OCI-M1 (cell line): Measurements from ENCODE around the gene SEMA3C.
A peak's percentile ranks its signal among the peaks of the same experiment; 100 is the strongest.

Experiments
- DNase-seq: peaks from one replicate; lab custom pipeline; 2025; lab: John Stamatoyannopoulos, UW

SEMA3C gene

DNA sequence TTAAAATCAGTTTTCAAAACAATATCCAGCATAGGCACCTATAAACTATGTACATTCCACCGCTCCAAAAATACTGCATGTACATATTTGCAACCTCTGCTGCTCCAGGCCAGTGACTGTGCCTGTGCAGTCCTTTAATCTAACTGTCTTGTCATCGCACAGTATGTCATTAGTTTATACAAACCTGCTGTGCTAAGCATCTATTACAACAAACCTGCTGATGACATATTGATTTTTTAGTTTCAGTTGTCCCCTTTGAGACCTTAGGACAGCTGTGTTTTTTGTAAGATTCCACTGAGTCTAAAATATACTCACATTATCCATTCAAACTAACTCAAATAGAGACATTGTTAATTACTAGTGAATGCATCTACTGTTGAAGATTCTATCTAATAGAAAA lies 33.1 kb downstream of the SEMA3C start:
- DNase-seq = no peak

DNA sequence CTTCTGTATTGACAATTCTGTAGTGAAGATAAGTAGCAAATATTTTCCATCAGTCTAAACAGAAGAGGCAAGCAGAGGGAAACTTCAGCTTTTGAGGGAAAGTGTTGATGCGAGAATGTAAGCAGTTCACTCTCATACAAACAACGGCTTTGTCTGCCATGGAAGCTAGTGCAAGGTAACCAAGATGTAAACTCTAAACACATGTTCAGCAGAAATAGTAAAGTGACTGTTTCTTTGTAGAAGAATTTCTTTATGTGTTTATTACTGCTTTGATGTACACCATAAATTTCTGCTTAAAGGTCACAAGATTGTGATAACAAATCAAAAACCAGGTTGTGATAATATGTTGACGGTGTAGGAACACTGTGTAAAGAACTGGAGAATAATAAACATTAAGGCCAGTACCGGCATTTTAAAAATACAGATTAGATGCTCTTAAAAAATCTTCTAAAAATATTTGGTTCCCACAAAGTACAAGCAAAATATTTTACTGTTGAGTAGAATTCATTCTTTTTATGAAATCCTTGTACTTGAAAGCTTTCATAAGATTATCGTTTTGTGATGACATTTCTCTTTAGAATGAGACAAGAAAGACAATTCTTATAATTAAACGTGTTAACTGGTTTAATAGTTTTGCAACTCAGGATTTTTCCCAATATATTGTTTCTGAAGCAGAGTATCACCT lies 34.2 kb downstream of the SEMA3C start:
- no peak for DNase-seq

DNA sequence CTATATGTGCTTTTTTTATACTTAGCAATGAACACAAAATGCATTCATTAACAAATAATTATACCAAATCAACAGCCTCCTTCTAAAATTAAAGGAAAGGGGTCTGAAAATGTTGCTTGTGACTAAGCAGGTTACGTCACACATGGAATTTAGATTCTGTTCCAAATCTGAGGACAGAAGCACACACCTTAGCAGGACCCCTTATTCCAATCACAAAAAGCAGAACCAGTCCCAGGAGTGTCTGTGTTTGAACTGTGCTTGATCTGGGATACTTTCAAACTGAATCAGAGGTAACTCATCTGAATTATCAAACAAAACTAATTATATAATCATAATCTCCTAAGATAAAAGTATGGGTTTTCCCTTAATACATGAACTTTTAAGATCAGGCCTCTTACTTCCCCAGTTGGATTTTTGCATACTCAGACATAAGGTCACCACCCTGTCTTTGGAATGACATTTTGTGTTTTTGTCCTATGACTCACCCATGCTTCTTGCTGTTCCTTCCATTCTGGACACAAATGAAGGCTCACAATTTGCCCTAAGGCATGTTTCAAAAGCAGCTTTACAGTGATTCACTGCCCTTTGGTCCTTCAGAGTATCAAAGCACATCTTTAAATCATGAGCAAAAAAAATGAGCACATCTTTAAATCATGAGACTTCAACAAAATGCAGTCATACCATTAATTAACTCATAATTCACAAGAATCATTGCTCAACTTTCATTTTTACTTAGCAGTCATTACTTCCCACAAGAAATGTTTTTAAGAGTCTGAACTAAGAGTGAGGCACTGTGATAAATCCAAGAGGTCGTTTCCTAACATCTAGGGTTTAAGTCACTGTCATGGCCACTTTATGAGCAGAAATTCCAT lies 35.5 kb downstream of the SEMA3C start:
- DNase-seq = peak; percentile 88

DNA sequence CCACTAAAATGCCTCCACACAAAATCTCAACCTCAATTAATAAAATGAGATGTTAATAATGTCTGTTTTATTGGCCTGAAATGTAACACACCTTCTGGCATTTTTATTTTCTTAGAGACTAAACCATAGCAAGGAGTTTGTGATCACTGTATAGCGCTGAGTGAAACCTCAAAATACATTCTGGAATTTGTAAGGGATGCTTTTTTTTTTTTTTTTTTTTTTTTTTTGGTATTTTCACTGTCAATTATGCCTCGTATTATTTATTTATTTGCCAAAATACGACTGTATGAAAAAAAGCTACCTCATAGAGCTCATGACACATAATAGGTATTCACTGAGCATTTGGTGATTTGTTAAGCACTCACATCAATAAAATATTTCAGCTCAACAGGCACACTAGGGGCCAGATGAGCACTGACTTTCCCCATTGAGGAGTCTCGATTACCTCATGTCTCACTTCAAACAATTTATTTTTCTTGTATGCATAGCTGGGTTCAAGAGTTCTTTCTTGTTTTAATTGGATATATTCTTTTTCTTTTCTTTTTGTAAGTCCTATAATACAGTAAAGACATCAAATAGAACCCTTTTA lies 36.5 kb downstream of the SEMA3C start:
- DNase-seq = no peak

DNA sequence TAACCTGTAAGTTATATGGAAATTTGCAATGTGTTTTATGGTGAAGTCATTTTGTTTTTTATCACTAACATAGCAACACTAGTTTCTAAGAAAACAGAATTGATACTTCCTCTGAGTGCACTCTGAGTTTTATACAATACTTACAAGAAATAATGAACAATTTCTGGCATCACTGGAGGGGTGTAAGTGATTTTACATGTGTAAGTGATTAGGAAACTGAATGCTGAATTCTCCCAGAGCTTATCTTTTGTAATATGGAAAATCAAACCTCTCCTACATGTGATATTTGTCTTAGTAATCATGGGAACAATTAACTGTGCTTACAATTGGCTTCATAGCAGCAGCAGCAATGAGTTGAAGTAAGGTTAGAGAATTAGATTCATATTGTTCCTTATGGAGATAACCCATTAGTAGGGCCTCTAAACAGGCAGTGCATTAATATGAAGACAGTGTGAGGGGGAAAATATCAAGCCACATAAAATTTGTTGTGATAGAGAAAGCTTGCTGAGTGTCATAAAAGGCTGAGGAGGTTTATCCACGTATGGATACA lies 37.4 kb downstream of the SEMA3C start:
- DNase-seq = no peak

DNA sequence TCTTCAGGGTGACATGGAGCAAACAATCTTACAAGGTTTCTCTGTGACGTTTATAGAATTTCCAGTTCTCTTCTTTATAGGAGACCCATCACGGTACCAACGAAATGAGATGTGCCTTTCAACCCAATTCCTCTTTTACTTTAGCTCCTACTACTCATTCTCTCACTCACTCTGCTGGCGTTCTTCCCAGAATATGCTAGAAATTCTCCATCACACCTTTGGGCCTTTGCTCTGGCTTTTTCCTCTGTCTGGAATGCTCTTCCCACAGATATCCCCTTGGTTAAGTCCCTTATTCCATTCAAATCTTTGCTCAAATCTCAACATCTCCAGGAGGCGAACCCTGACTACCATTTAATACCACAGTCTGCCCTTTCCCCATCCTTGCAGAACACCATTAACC lies 39.0 kb downstream of the SEMA3C start:
- no peak for DNase-seq

DNA sequence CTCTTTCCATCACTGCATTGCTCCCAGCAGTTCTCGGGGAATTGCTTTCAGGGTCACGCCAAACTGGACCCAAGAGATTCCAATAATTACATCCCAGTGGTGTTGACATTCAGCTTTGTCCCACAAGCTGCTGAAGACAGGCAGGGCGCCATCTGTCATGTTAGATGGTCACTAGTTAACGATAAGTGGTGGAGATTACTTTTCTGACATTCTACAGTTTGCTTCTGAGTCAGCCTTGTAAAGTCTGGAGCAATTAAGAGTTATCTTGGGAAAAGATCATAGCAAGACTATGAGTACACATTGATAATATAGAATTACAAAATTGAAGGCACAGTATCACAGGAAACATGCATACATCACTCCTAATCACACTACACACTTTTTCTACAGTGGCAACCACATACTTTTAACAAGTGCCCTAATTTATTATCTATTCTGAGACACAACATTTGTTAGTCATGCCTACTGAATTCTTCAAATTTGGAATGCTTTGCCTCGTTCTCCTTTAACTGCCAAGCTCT lies 41.9 kb downstream of the SEMA3C start:
- DNase-seq = peak; percentile 72

DNA sequence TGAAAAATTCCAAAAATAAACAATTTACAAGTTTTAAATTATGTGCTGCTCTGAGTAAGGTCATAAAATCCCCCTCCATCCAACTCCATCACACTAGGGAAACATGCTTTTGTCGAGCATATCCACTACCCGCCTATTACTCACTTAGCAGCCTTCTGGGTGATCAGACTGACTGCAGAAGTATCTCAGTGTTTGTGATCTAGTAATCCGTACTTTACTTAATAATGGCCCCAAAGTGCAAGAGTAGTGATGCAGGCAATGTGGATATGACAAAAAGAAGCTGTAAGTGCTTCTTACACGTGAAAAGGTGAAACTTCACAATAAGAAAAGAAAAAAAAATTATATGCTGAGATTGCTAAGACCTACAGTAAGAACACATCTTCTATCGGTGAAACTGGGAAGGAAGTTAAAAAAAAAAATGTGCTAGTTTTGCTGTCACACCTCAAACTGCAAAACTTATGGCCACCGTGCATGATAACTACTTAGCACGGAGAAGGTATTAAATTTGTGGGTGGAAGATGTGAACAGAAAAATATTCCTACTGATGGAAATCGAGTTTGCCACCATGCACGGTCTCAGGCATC lies 43.2 kb downstream of the SEMA3C start:
- no peak for DNase-seq

DNA sequence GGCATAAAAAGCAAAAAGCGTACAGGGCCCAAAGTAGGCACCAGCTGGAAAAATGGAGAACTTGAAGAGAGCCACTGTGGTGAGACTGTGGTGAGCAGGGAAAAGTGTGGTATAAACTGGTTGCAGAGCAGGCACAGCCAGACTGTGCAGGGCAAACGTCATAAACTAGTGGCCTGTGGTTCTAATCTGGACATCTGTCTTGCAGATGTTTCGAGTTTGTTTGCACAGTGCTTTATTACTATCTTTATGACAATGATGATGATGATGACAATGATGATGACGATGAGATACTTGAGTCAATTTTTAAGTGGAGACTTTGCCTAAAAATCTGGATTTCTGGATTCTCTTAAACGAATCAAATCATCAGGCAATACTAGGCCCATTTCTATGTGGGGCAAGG lies 45.7 kb downstream of the SEMA3C start:
- no peak for DNase-seq

DNA sequence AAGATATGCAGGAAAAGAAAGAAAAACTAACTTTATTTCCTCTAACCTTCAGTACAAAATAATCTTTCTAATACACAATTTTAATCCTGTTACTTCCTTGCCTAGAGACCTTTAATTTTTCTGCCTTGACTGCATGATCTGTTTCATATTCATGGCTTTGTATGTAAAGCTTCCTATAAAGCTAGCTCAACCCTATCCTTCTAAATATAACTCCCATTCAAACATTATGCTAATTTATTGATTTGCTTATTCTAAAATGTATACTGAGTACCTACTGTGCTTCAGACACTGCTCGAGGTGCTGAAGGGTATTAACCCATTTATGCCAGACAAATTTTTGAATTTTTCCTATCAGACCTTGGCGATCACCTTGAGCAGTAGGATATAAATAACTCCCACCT lies 47.6 kb downstream of the SEMA3C start:
- DNase-seq = no peak

DNA sequence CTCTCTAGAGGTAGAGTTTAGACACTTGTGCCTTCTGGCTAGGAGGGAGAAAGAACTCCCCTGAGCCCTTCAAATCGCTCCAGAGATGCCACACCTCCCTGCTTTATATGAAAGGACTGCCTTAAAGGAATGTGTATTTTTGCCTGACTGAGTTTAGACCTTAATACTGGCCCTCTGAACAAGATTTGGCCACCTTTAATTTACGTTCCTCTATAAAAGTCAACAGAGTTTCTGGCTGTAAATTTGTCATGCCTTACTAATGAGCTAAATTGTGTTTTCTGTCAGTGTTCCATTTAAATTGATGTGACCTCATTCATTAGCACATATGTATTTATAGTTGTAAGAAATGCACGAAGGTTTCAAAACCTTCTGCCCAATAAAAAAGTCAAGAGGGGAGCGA lies 48.0 kb downstream of the SEMA3C start:
- DNase-seq = no peak

DNA sequence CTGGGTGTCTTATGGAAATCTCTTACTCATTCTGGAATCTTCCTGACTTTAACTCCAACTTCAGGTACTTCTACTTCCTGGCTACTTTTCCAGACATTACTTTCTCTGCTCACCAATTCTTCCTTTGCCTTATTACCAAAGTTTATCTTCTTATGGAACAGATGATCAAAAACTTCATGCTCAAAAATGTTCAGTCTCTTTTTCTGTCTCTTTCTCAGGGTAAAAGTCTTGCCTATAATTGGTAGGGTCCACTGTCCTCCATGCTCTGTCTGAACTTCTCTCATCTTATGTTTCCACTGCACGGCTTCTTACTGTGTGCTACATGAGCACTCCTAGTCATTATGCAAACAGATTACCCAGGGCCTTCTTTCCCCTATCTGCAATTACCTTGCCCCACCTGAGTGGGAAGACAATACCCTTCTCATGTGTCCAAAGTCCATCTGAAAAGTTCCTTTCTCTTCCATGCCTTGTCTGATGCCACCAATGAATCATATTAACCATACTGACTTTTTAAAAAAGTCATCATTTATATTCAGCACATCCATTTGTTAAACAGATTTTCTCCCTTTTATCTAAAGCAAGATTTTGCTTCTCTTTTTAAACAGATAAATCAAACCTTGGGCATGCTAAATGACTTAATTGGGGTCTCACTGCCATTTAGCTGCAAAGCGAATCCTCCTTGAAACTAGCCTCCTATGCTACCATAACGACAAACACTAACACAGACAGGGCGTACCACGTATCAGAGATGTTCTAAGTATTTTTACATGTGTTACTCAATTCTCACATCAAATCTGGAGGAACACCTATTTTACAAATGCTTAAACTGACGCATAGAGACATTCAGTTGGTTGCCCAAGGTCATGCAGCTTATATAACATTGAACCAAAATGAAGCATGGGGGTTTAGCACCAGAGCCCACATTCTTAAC lies 48.8 kb downstream of the SEMA3C start:
- no peak for DNase-seq

DNA sequence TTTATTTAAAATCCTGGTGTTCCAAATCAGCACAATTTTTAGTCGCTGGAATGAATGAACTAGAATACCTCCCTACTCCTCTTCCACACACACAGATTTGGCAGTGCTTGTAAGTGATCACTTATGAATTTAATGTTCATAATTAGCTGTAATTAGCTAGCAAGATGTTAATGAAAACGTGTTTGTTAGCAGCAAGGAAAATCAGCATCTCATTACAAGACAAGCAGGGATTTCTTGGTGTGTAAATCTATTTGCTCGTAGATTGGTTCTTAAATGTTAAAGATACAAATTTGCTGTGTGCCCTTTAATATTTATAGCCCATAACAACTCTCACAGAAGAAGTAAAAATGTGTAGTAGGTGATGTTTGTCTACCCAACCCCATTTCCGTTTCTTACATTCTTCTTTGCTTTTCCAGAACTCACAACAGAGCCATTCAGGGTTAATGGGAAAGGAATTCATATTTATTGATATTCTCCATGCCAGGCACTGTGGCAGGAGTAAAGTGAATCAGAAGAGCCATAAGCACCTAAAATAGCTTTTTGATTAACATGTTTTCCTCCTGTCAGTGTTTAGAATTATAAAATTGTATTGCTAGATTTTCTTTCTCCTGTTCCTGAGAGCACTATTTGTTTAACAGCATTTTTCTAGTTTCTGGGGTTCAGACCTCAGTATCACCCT lies 49.6 kb downstream of the SEMA3C start:
- DNase-seq = no peak

DNA sequence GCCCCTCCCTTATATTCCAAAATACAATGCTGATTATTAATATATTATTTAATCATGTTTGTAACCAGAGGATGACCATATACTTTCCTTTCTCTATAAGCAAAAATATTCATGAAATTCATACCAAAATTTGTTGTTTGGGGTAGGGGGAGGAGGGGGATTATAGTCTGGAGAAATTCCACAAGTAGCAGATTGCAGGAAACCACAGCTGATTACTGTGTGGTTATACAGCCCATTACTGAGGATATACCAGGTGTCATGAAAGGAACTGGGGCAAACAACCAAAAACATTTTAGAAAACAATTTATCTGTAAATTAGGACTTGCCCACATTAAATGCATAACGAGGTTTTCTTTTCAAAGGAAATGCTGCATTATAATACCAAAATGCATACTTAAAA lies 50.3 kb downstream of the SEMA3C start:
- DNase-seq = no peak

DNA sequence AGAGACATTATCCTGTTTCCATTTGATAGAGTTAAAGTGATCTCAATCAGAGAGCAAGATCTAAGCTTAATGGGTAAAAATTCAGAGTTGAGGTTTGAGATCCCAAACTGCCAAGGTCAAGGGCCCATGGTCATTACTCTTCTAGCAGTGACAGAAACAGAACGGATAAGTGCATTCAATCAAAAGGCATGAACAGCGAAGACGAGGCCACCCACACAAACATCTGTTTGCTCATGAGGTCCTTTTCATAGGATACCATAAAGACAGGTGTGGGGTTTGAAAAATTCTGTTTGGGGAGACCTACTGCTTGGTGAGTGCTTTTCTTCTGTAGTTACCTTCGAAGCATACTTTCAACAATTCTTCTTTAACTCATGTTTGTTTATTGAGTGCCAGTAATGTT lies 58.3 kb downstream of the SEMA3C start:
- no peak for DNase-seq

DNA sequence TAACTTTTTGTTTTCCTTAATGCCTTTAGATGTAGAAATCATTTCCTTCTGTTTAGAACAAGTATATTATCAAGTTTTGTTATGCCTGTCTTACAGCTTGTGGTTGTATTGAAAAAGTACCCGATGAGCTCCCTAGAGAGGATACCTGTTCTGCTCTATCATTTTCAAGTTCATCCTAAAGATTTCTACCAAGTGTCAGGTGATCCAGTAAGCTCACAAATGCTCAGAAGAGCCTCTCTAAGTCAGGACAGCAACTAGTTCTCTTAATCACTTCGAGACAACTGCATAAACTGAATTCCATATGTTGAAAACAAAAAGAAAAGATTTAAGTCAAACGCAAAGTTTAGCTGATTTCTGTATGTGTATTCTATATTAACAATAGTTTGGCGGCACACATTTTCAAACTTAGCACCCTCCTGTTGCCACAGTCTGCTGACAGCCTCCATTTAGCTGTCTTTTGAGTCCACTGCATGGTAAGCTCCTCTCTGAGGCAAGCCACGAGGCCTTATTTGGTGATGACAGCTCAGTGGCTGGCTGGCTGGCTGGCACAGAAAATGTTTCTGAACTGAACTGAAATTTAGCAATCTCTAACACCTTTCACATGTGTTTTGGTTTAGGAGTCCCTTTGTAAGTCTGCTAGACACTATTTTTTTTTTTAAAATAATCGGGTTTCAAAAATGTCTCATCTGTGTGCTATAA lies 59.4 kb downstream of the SEMA3C start:
- DNase-seq = peak; percentile 81

DNA sequence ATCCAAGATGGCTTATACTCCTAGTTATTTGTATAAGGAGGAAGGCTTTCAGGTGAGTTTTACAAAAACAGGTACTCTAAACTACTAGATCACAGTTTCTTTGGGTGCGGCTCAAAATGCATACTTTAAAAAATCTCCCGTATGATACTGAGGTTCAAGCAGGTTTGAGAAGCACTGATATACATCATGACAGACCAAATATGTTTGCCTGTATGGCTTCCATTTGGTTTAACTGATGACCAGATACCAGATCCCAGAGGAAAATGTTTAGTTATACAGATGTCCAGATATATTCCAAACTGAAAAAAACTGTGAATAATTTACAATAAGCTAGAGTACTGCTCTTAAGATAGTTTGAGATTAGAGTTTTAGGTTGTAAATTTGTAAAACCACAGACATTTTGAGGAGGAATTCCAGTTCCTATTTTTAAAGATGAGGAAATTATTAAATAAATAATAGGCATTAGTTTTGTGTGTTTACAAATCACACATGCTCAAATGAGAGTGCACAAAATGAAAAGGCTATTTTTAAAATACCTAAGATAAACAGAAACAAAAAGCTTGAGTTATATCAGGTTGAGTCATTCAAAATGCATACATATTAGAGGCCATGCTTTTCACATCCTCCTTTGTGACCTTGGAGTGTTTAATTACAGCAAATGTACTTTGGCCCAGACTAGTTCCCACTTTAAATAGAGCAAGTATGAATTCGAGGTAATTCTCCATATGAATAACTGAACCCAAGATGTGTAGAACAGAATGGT lies 60.5 kb downstream of the SEMA3C start:
- peak; percentile 62 for DNase-seq

DNA sequence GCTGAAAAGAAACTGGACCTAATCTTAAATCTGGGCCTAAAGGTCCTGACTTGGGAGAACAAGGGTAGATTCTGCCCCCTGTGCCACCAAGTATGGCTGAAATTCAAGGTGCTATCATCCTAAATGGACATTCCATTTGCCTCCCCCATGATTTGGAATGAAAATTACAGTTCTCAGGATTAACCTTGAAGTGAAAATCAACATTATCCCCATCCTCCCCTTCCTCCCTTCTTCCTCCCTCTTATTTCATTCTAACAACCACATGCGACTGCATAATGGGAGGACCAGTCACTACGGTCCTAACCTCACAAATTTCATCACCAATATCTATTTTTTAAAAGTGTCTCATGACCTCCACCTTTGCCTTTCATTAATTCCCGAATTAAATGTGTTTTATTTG lies 62.1 kb downstream of the SEMA3C start:
- DNase-seq = no peak

DNA sequence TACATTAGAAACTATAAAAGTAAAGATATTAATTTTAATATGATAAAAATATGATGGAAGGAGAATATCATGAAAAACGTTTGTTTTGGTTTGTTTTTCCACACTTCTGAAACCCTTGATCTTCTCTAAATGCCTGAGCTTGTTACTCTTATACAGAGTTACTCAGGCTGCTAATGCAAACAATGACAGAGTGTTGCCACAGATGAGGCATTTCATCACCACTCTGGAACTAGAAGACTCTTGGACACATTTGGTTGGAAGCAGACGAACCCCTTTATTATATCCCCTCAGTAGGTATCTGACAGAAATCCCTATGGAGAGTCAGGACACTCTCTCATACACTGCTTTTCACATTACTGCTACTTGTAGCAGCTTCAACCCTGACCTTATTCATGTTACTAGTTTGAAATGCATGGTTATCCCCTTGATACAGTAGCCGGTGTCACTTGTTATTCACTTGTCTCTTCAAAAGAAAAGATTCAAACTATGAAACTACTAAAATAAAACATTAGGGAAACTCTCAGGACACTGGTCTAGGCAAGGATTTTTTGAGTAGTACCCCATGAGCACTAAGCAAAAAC lies 66.9 kb downstream of the SEMA3C start:
- DNase-seq = no peak
